ENCODE measurements around the gene SDC4. TPM values are rescaled to one million over a fixed set of nuclear protein-coding genes. Genes with fewer than 3 reads are reported as not detected.
A peak's percentile ranks its signal among the peaks of the same experiment; 100 is the strongest.

The SDC4 gene
- total and polyA plus RNA-seq, 3 donors from 2014 or later = 124 to 234 (median 191) TPM

- H3K27ac ChIP-seq = no peak overlapping the region
- DNase-seq = no peak
- no peaks in the 10 kb centered on the region for H3K36me3 ChIP-seq (ENCODE audit: low read depth, missing control alignments)
- no peak overlapping the region for H3K4me3 ChIP-seq
- WGBS, 2 donors = 52 to 80% methylated on average over 24 to 52 of the region's 52 CpGs
- TF ChIP-seq POLR2A (IDR thresholded peaks at IDR 0.05) = no peak
- TF ChIP-seq CTCF (IDR thresholded peaks at IDR 0.05) = no peak
- intact Hi-C loops (cut with DNase I; ENCODE audit: low total_unique reads) = no loop called here
- no peaks in the 10 kb centered on the region for H3K4me1 ChIP-seq
- H3K9me3 ChIP-seq = no peaks in the 10 kb centered on the region
- no peaks in the 10 kb centered on the region for H3K27me3 ChIP-seq
These were observed 50.3 kb downstream of the SDC4 start for GRCh38 chr20:45297786-45298497.

GRCh38 chr20:45294659-45295058 lies 53.6 kb downstream of the SDC4 start:
- no peak for DNase-seq
- TF ChIP-seq CTCF (IDR thresholded peaks at IDR 0.05) (no peak), POLR2A (IDR thresholded peaks at IDR 0.05) (no peak)
- intact Hi-C loops (cut with DNase I; ENCODE audit: low total_unique reads) = no loop called here

GRCh38 chr20:45294003-45294368 lies 54.2 kb downstream of the SDC4 start:
- H3K9me3 ChIP-seq = no peaks in the 10 kb centered on the region
- peak overlapping the region in 1 of 2 donors; percentile 58 for H3K4me3 ChIP-seq
- 45 to 51% methylated on average over 5 of the region's 5 CpGs for WGBS, 2 donors
- DNase-seq = no peak
- H3K27me3 ChIP-seq = no peaks in the 10 kb centered on the region
- no peak overlapping the region for H3K27ac ChIP-seq
- intact Hi-C loops (cut with DNase I; ENCODE audit: low total_unique reads) = no loop called here
- TF ChIP-seq CTCF (IDR thresholded peaks at IDR 0.05) = peak in 1 of 3 experiments; percentile 3
- no peak for TF ChIP-seq POLR2A (IDR thresholded peaks at IDR 0.05)
- no peaks in the 10 kb centered on the region for H3K4me1 ChIP-seq
- no peaks in the 10 kb centered on the region for H3K36me3 ChIP-seq (ENCODE audit: low read depth, missing control alignments)

More at GRCh38 chr20:45294659-45295058, 53.6 kb downstream of the SDC4 start:
- no peak overlapping the region for H3K27ac ChIP-seq
- no peaks in the 10 kb centered on the region for H3K4me1 ChIP-seq
- no peak overlapping the region for H3K4me3 ChIP-seq
- no peaks in the 10 kb centered on the region for H3K36me3 ChIP-seq (ENCODE audit: low read depth, missing control alignments)
- 85 to 94% methylated on average over 1 of the region's 1 CpG for WGBS, 2 donors
- no peaks in the 10 kb centered on the region for H3K9me3 ChIP-seq
- no peaks in the 10 kb centered on the region for H3K27me3 ChIP-seq

GRCh38 chr20:45293041-45294002 lies 54.9 kb downstream of the SDC4 start:
- Histone ChIP-seq H3K4me3 (peak overlapping the region; percentile 53 to 58), H3K27me3 (no peaks in the 10 kb centered on the region), H3K36me3 (ENCODE audit: low read depth, missing control alignments) (no peaks in the 10 kb centered on the region), H3K9me3 (no peaks in the 10 kb centered on the region), H3K27ac (peak overlapping the region in 1 of 2 donors; percentile 37), H3K4me1 (no peaks in the 10 kb centered on the region)
- 4% methylated on average over 46 to 79 of the region's 79 CpGs for WGBS, 2 donors
- intact Hi-C loops (cut with DNase I; ENCODE audit: low total_unique reads) = no loop called here
- no peak for TF ChIP-seq POLR2A (IDR thresholded peaks at IDR 0.05)
- peak; percentile 74 to 91 (median 89) for TF ChIP-seq CTCF (IDR thresholded peaks at IDR 0.05)
- DNase-seq = peak; percentile 90

All from testis (tissue), 3 donors.